ENCODE data around the gene ZNF574.

DNA sequence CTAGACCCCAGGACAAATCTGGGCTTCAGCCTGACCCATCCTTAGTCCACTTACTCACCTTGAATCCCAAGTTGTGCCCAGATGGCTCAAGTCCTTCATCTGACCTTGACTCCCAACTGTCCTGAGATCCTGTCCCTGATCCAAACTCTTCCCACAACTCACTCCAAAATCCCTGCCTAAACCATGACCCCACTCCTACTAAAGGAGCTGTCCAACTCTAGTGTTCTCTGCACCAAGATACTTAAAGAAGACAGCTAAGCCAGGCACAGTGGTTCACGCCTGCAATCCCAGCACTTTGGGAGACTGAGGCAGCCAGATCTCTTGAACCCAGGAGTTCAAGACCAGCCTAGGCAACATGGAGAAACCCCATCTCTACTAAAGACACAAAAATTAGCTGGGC lies 47.8 kb downstream of the ZNF574 start:
- TF ChIP-seq ZNF8 (CRISPR knock-in tag; IDR thresholded peaks at IDR 0.05) (no peak), TOX (CRISPR knock-in tag; IDR thresholded peaks at IDR 0.05; ENCODE audit: borderline replicate concordance) (no peak), BACH2 (CRISPR knock-in tag; IDR thresholded peaks at IDR 0.05; ENCODE audit: borderline replicate concordance) (no peak), ARNTL (CRISPR knock-in tag; IDR thresholded peaks at IDR 0.05; ENCODE audit: borderline replicate concordance, low read depth) (no peak), ZFP30 (CRISPR knock-in tag; IDR thresholded peaks at IDR 0.05) (no peak), OSR1 (CRISPR knock-in tag; IDR thresholded peaks at IDR 0.05) (no peak)
- TF ChIP-seq, protein P1, sequence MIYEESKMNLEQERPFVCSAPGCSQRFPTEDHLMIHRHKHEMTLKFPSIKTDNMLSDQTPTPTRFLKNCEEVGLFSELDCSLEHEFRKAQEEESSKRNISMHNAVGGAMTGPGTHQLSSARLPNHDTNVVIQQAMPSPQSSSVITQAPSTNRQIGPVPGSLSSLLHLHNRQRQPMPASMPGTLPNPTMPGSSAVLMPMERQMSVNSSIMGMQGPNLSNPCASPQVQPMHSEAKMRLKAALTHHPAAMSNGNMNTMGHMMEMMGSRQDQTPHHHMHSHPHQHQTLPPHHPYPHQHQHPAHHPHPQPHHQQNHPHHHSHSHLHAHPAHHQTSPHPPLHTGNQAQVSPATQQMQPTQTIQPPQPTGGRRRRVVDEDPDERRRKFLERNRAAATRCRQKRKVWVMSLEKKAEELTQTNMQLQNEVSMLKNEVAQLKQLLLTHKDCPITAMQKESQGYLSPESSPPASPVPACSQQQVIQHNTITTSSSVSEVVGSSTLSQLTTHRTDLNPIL (CRISPR knock-in tag; IDR thresholded peaks at IDR 0.05; ENCODE audit: low read depth) = no peak
- TF ChIP-seq, protein P2, sequence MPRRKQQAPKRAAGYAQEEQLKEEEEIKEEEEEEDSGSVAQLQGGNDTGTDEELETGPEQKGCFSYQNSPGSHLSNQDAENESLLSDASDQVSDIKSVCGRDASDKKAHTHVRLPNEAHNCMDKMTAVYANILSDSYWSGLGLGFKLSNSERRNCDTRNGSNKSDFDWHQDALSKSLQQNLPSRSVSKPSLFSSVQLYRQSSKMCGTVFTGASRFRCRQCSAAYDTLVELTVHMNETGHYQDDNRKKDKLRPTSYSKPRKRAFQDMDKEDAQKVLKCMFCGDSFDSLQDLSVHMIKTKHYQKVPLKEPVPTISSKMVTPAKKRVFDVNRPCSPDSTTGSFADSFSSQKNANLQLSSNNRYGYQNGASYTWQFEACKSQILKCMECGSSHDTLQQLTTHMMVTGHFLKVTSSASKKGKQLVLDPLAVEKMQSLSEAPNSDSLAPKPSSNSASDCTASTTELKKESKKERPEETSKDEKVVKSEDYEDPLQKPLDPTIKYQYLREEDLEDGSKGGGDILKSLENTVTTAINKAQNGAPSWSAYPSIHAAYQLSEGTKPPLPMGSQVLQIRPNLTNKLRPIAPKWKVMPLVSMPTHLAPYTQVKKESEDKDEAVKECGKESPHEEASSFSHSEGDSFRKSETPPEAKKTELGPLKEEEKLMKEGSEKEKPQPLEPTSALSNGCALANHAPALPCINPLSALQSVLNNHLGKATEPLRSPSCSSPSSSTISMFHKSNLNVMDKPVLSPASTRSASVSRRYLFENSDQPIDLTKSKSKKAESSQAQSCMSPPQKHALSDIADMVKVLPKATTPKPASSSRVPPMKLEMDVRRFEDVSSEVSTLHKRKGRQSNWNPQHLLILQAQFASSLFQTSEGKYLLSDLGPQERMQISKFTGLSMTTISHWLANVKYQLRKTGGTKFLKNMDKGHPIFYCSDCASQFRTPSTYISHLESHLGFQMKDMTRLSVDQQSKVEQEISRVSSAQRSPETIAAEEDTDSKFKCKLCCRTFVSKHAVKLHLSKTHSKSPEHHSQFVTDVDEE (CRISPR knock-in tag; IDR thresholded peaks at IDR 0.05) = no peak
- TF ChIP-seq, protein P3, sequence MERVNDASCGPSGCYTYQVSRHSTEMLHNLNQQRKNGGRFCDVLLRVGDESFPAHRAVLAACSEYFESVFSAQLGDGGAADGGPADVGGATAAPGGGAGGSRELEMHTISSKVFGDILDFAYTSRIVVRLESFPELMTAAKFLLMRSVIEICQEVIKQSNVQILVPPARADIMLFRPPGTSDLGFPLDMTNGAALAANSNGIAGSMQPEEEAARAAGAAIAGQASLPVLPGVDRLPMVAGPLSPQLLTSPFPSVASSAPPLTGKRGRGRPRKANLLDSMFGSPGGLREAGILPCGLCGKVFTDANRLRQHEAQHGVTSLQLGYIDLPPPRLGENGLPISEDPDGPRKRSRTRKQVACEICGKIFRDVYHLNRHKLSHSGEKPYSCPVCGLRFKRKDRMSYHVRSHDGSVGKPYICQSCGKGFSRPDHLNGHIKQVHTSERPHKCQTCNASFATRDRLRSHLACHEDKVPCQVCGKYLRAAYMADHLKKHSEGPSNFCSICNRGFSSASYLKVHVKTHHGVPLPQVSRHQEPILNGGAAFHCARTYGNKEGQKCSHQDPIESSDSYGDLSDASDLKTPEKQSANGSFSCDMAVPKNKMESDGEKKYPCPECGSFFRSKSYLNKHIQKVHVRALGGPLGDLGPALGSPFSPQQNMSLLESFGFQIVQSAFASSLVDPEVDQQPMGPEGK (CRISPR knock-in tag; IDR thresholded peaks at IDR 0.05; ENCODE audit: borderline replicate concordance) = no peak

Measured in SK-N-SH treated with all-trans-retinoic acid at 6 μM for 48 hours (cell line).